NB4 (cell line): Measurements from ENCODE around the gene LPAR5.

Experiments used
- CTCF ChIP-seq: IDR thresholded peaks from one replicate; pipeline ENCODE4 v1.5.1; 2012; ENCODE audit warnings: low read depth, low read length
- MYC ChIP-seq: IDR thresholded peaks from 2 replicates; pipeline ENCODE4 v1.6.1; 2011; ENCODE audit warnings: low read depth, low read length
- POLR2A ChIP-seq: IDR thresholded peaks from 2 replicates; pipeline ENCODE4 v1.6.1; 2011; ENCODE audit warnings: mild to moderate bottlenecking; ENCODE audit not compliant: insufficient read length; ENCODE audit errors: extremely low read depth
- TF ChIP-seq, protein P1 (sequence below): IDR thresholded peaks from 2 replicates; pipeline ENCODE4 v1.6.1; 2011; ENCODE audit warnings: low read depth, low read length

GRCh38 chr12:6640497-6640896, 4.7 kb upstream of the LPAR5 start:
- TF ChIP-seq CTCF (no peak), POLR2A (no peak), MYC (no peak)
- TF ChIP-seq, protein P1, sequence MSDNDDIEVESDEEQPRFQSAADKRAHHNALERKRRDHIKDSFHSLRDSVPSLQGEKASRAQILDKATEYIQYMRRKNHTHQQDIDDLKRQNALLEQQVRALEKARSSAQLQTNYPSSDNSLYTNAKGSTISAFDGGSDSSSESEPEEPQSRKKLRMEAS, result no peak
